ENCODE data around the gene MAD1L1. TPM values are rescaled to one million over a fixed set of nuclear protein-coding genes. Genes with fewer than 3 reads are reported as not detected.

The MAD1L1 gene
- total and polyA plus RNA-seq, 11 donors = 11.1 to 29.7 (median 20.9) TPM

GRCh38 chr7:2131341-2131740 lies 101.4 kb downstream of the MAD1L1 start:
- 78 to 86% (median 84%) methylated on average over 8 of the region's 8 CpGs for WGBS, 4 donors
- intact Hi-C loops (cut with DNase I) = no loop called here
- H3K27me3 ChIP-seq = no peaks in the 10 kb centered on the region
- peaks cover 0 to 18% (median 3%) of the 10 kb centered on the region in 9 donors for H3K36me3 ChIP-seq
- no peak for ATAC-seq
- H3K4me3 ChIP-seq = no peak overlapping the region
- no peaks in the 10 kb centered on the region for H3K9me3 ChIP-seq
- H3K27ac ChIP-seq = no peak overlapping the region
- TF ChIP-seq CTCF (IDR thresholded peaks at IDR 0.05) = no peak
- TF ChIP-seq POLR2A (IDR thresholded peaks at IDR 0.05) = no peak
- H3K4me1 ChIP-seq = no peaks in the 10 kb centered on the region
- no peak for DNase-seq

GRCh38 chr7:2130096-2130375 lies 102.7 kb downstream of the MAD1L1 start:
- H3K27ac ChIP-seq = no peak overlapping the region
- intact Hi-C loops (cut with DNase I) = no loop called here
- no peaks in the 10 kb centered on the region for H3K27me3 ChIP-seq
- WGBS, 4 donors = 91 to 96% (median 94%) methylated on average over 7 of the region's 7 CpGs; no CpG with 5 or more reads in 1 of the 4 donors
- ATAC-seq (no peak), DNase-seq (no peak)
- H3K4me3 ChIP-seq = no peak overlapping the region
- H3K36me3 ChIP-seq = peaks cover 0 to 17% (median 4%) of the 10 kb centered on the region in 9 donors
- H3K9me3 ChIP-seq = no peaks in the 10 kb centered on the region
- TF ChIP-seq POLR2A (IDR thresholded peaks at IDR 0.05) (no peak), CTCF (IDR thresholded peaks at IDR 0.05) (no peak)
- H3K4me1 ChIP-seq = no peaks in the 10 kb centered on the region

GRCh38 chr7:2129323-2130095 lies 103.2 kb downstream of the MAD1L1 start:
- peaks cover 0 to 17% (median 4%) of the 10 kb centered on the region in 9 donors for H3K36me3 ChIP-seq
- no peaks in the 10 kb centered on the region for H3K4me1 ChIP-seq
- H3K27me3 ChIP-seq = no peaks in the 10 kb centered on the region
- DNase-seq = no peak
- 80 to 85% (median 81%) methylated on average over 29 of the region's 29 CpGs for WGBS, 4 donors
- no peak overlapping the region for H3K4me3 ChIP-seq
- peak in 1 of 4 donors; percentile 20 for ATAC-seq
- H3K9me3 ChIP-seq = no peaks in the 10 kb centered on the region
- intact Hi-C loops (cut with DNase I) = no loop called here
- H3K27ac ChIP-seq = no peak overlapping the region
- no peak for TF ChIP-seq POLR2A (IDR thresholded peaks at IDR 0.05)
- TF ChIP-seq CTCF (IDR thresholded peaks at IDR 0.05) = no peak

- WGBS, 4 donors = 78 to 88% (median 83%) methylated on average over 15 to 20 of the region's 20 CpGs
- DNase-seq (no peak), ATAC-seq (no peak)
- Histone ChIP-seq H3K4me3 (no peak overlapping the region), H3K27ac (no peak overlapping the region), H3K9me3 (no peaks in the 10 kb centered on the region), H3K36me3 (peaks cover 0 to 16% (median 4%) of the 10 kb centered on the region in 9 donors), H3K4me1 (no peaks in the 10 kb centered on the region), H3K27me3 (no peaks in the 10 kb centered on the region)
- TF ChIP-seq POLR2A (IDR thresholded peaks at IDR 0.05) = no peak
- TF ChIP-seq CTCF (IDR thresholded peaks at IDR 0.05) = no peak
- intact Hi-C loops (cut with DNase I) = no loop called here
These were observed 104.0 kb downstream of the MAD1L1 start for GRCh38 chr7:2128601-2129322.
